HCT116 (cell line): ENCODE measurements around the gene BRINP3. TPM values are rescaled to one million over a fixed set of nuclear protein-coding genes. Genes with fewer than 3 reads are reported as not detected.

ENCODE experiments used
- ATAC-seq: fragments of 200-7000 bp; cut with Tn5 transposase; 2 replicates; pipeline ENCODE4 v1.9.1; 2020; ENCODE audit warnings: mild to moderate bottlenecking, moderate library complexity
- BruUV-seq: library from RNA; stranded (reverse); fragments of 400-500 nt; replicated peaks from 2 replicates; lab custom pipeline; 2021; lab: Mats Ljungman, UMichigan
- CTCF ChIA-PET: fragments of 300-600 bp; sonication (Branson Sonifier 250); formaldehyde crosslinking; loops from one replicate; lab custom pipeline; 2021; ENCODE audit warnings: antibody characterized with exemption; lab: Charles Lee
- POLR2A ChIA-PET: fragments of 300-600, 350-600 bp; sonication (Branson Sonifier 250); formaldehyde crosslinking; loops from one replicate; lab custom pipeline; 2021; ENCODE audit warnings: antibody characterized with exemption; lab: Charles Lee
- RAD21 ChIA-PET, 2 experiments: fragments of 300-600 bp; sonication (Branson Sonifier 250); formaldehyde crosslinking; loops; one replicate each; lab custom pipeline; 2023; ENCODE audit warnings: low total read pairs in 2 of 2; ENCODE audit not compliant: uncharacterized antibody in 2 of 2, unreplicated experiment in 2 of 2, low non-redundant PET in 1 of 2; lab: Charles Lee
- DNase-seq: peaks from one replicate; pipeline ENCODE4 v3.0.0-alpha.2; 2010; ENCODE audit warnings: low read depth, low spot score
- H2AFZ ChIP-seq: fragments of 200-600 bp; shearing (Covaris generic), sonication (generic); 2 replicates; pipeline ENCODE4 v1.6.1; 2017; ENCODE audit warnings: low read depth, mixed run types, mixed read lengths, antibody characterized with exemption, low read length; ENCODE audit not compliant: poor library complexity, severe bottlenecking
- H3K27ac ChIP-seq: 2 replicates; pipeline ENCODE4 v1.5.1; 2012; ENCODE audit warnings: low read depth, low read length
- H3K27me3 ChIP-seq: fragments of 200-600 bp; sonication (generic); 2 replicates; pipeline ENCODE4 v1.6.1; 2016; ENCODE audit warnings: mixed run types, low read length, mixed read lengths; ENCODE audit not compliant: insufficient read depth
- H3K36me3 ChIP-seq, 2 experiments: fragments of 200-500 bp in 1 of 2; fragments of 200-600 bp in 1 of 2; sonication (Bioruptor generic) in 1 of 2; sonication (generic) in 1 of 2; 2 replicates each; pipeline versions ENCODE4 v1.5.1 to v1.6.1; 2014 to 2016; ENCODE audit warnings: low read length in 2 of 2, inconsistent platforms in 1 of 2, mixed read lengths in 1 of 2, mixed run types in 1 of 2; ENCODE audit not compliant: insufficient read depth in 2 of 2, control insufficient read depth in 1 of 2
- H3K4me1 ChIP-seq, 2 experiments: fragments of 200-600 bp in 1 of 2; sonication (generic) in 1 of 2; 2 replicates each; pipeline versions ENCODE4 v1.5.1 to v1.6.1; 2012 to 2017; ENCODE audit warnings: low read length in 2 of 2, inconsistent platforms in 1 of 2, mild to moderate bottlenecking in 1 of 2, mixed read lengths in 1 of 2, mixed run types in 1 of 2, moderate library complexity in 1 of 2; ENCODE audit not compliant: insufficient read depth in 2 of 2, control insufficient read depth in 1 of 2
- H3K4me2 ChIP-seq: fragments of 200-600 bp; sonication (generic); 2 replicates; pipeline ENCODE4 v1.6.1; 2017; ENCODE audit warnings: mixed run types, low read length, mixed read lengths
- H3K4me3 ChIP-seq, 2 experiments: fragments of 200-600 bp in 1 of 2; sonication (generic) in 1 of 2; replicated peaks in 1 of 2; 2 replicates each; pipeline ENCODE4 v1.5.1; 2011 to 2016; ENCODE audit warnings: low read length in 2 of 2, control low read depth in 1 of 2, low read depth in 1 of 2, mild to moderate bottlenecking in 1 of 2, mixed read lengths in 1 of 2, mixed run types in 1 of 2
- H3K79me2 ChIP-seq: fragments of 200-600 bp; sonication (generic); 2 replicates; pipeline ENCODE4 v1.6.1; 2017; ENCODE audit warnings: mild to moderate bottlenecking, mixed run types, low read length, moderate library complexity, mixed read lengths; ENCODE audit not compliant: insufficient read depth
- H3K9ac ChIP-seq: fragments of 200-600 bp; sonication (generic); 2 replicates; pipeline ENCODE4 v1.6.1; 2016; ENCODE audit warnings: low read length, mixed read lengths
- H3K9me2 ChIP-seq: fragments of 200-600 bp; sonication (generic), shearing (Covaris generic); 2 replicates; pipeline ENCODE4 v1.6.1; 2017; ENCODE audit warnings: mixed run types, mild to moderate bottlenecking, moderate library complexity; ENCODE audit not compliant: insufficient read depth
- H3K9me3 ChIP-seq, 2 experiments: fragments of 200-500 bp in 1 of 2; fragments of 200-600 bp in 1 of 2; sonication (Bioruptor generic) in 1 of 2; sonication (generic) in 1 of 2; 2 replicates each; pipeline ENCODE4 v1.6.1; 2014 to 2017; ENCODE audit warnings: low read length in 2 of 2, mixed read lengths in 2 of 2, inconsistent platforms in 1 of 2, low read depth in 1 of 2, mild to moderate bottlenecking in 1 of 2, mixed run types in 1 of 2, moderate library complexity in 1 of 2; ENCODE audit not compliant: control insufficient read depth in 1 of 2, insufficient read depth in 1 of 2
- H4K20me1 ChIP-seq: fragments of 200-600 bp; sonication (generic), shearing (Covaris generic); 2 replicates; pipeline ENCODE4 v1.6.1; 2017; ENCODE audit warnings: mixed run types, mild to moderate bottlenecking, moderate library complexity; ENCODE audit not compliant: insufficient read depth
- CBX3 ChIP-seq: IDR thresholded peaks from 2 replicates; pipeline ENCODE4 v1.6.1; 2012; ENCODE audit warnings: low read depth
- EZH2 ChIP-seq: fragments of 200-600 bp; sonication (generic); IDR thresholded peaks from 2 replicates; pipeline ENCODE4 v1.6.1; 2017; ENCODE audit warnings: antibody characterized with exemption, mixed run types
- POLR2AphosphoS5 ChIP-seq: IDR thresholded peaks from 2 replicates; pipeline ENCODE4 v1.6.1; 2011; ENCODE audit warnings: mild to moderate bottlenecking, low read depth, low read length, moderate library complexity
- RAD21 ChIP-seq: IDR thresholded peaks from 2 replicates; pipeline ENCODE4 v1.6.1; 2012; ENCODE audit warnings: low read depth, mild to moderate bottlenecking
- SIN3A ChIP-seq: IDR thresholded peaks from 2 replicates; pipeline ENCODE4 v1.6.1; 2012; ENCODE audit warnings: low read depth
- SRF ChIP-seq: IDR thresholded peaks from 2 replicates; pipeline ENCODE4 v1.6.1; 2012; ENCODE audit warnings: low read depth
- YY1 ChIP-seq: IDR thresholded peaks from 2 replicates; pipeline ENCODE4 v1.6.1; 2011; ENCODE audit warnings: low read length, low read depth, moderate library complexity, mild to moderate bottlenecking; ENCODE audit not compliant: insufficient replicate concordance; ENCODE audit errors: extremely low read depth
- intact Hi-C: fragments of 100-400 bp; cut with micrococcal nuclease; formaldehyde crosslinking; loops from 2 replicates; pipeline ENCODE4 v1.10.0; 2022
- total RNA-seq: library from RNA; stranded (reverse); gene quantifications from one replicate; pipeline ENCODE4 v1.2.1, GENCODE V29; 2021; ENCODE audit not compliant: unreplicated experiment
- TF ChIP-seq, protein P1 (sequence below), 3 experiments: fragments of 200-600 bp in 1 of 3; sonication (generic) in 1 of 3; IDR thresholded peaks in 2 of 3; conservative IDR thresholded peaks in 1 of 3; 2 replicates each; pipeline ENCODE4 v1.5.1; 2012 to 2017; ENCODE audit warnings: low read depth in 2 of 3, low read length in 2 of 3, antibody characterized with exemption in 1 of 3, borderline replicate concordance in 1 of 3, control low read depth in 1 of 3, mild to moderate bottlenecking in 1 of 3, mixed read lengths in 1 of 3, mixed run types in 1 of 3, moderate library complexity in 1 of 3; ENCODE audit not compliant: insufficient read depth in 1 of 3
- TF ChIP-seq, protein P2 (sequence below): IDR thresholded peaks from 2 replicates; pipeline ENCODE4 v1.6.1; 2012

BRINP3 gene
- total RNA-seq, 1 experiment from 2014 or later = not detected

DNA sequence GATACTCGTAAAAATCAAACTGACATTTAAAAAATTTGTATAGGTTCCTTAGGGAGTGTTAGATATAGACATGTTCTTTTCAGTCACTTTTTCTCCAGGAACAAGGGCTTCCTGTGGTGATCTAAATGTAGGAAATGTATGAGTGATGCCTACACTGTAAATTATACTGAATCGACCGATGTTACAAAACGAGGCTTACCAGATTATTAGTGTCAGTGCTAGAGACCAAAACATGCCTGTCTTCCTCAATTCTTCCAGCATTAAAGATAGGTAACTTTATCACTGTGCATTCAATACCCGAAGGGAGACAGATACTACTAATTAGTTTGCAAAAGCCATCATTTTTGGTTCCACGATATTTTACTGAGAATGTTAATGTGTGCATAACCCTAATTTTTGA, 86.1 kb downstream of the BRINP3 start:
- Histone ChIP-seq H4K20me1 (no peaks in the 10 kb centered on the region), H3K4me3 (no peak overlapping the region), H3K36me3 (no peaks in the 10 kb centered on the region), H3K4me1 (no peaks in the 10 kb centered on the region), H2AFZ (no peak overlapping the region), H3K9me3 (no peaks in the 10 kb centered on the region), H3K9ac (no peak overlapping the region), H3K79me2 (no peaks in the 10 kb centered on the region), H3K4me2 (no peak overlapping the region), H3K27me3 (no peaks in the 10 kb centered on the region)
- no TSS peak for BruUV-seq
- CTCF ChIA-PET = interaction anchor here (0.7 kb wide), 1 partner anchor 18 kb away, joined by 3 read pairs; no protein-coding TSS in a partner anchor
- POLR2A ChIA-PET = no interaction called here
- ATAC-seq = no peak
- intact Hi-C loops = no loop called here
- TF ChIP-seq YY1 = no peak
- TF ChIP-seq POLR2AphosphoS5 = no peak
- TF ChIP-seq, protein P1, sequence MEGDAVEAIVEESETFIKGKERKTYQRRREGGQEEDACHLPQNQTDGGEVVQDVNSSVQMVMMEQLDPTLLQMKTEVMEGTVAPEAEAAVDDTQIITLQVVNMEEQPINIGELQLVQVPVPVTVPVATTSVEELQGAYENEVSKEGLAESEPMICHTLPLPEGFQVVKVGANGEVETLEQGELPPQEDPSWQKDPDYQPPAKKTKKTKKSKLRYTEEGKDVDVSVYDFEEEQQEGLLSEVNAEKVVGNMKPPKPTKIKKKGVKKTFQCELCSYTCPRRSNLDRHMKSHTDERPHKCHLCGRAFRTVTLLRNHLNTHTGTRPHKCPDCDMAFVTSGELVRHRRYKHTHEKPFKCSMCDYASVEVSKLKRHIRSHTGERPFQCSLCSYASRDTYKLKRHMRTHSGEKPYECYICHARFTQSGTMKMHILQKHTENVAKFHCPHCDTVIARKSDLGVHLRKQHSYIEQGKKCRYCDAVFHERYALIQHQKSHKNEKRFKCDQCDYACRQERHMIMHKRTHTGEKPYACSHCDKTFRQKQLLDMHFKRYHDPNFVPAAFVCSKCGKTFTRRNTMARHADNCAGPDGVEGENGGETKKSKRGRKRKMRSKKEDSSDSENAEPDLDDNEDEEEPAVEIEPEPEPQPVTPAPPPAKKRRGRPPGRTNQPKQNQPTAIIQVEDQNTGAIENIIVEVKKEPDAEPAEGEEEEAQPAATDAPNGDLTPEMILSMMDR (IDR thresholded peaks at IDR 0.05 in 2 of 3, conservative IDR thresholded peaks at IDR 0.05 in 1 of 3; ENCODE audit: borderline replicate concordance in 1 of 3, insufficient read depth in 1 of 3, low read depth in 2 of 3, low read length in 2 of 3) = no peak
- TF ChIP-seq CBX3 = no peak
- TF ChIP-seq, protein P2, sequence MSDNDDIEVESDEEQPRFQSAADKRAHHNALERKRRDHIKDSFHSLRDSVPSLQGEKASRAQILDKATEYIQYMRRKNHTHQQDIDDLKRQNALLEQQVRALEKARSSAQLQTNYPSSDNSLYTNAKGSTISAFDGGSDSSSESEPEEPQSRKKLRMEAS = no peak
- TF ChIP-seq RAD21 = no peak
- TF ChIP-seq EZH2 = no peak
- TF ChIP-seq SRF = no peak
- TF ChIP-seq SIN3A = no peak
- TF ChIP-seq, all 23 proteins: peak for 0
- H3K27ac ChIP-seq = no peak overlapping the region
- no peak for DNase-seq
- RAD21 ChIA-PET = no interaction called here
- H3K9me2 ChIP-seq = no peaks in the 10 kb centered on the region
